Upper lobe of left lung (tissue), 4 donors: ENCODE data around the gene ITGA1.

Source experiments
- CTCF ChIP-seq, 6 experiments: fragments of 450-650 bp in 4 of 6; fragments of 200-600 bp in 2 of 6; sonication (generic) in 2 of 6; IDR thresholded peaks; one replicate each; pipeline ENCODE4 v1.5.1; 2016 to 2019; ENCODE audit warnings: antibody characterized with exemption in 6 of 6
- EP300 ChIP-seq, 4 donors: sonication (generic); formaldehyde crosslinking; IDR thresholded peaks; one replicate each; pipeline ENCODE4 v1.5.1; 2017; ENCODE audit warnings: antibody characterized with exemption in 4 of 4, control low read depth in 2 of 4
- POLR2AphosphoS5 ChIP-seq, 2 donors: sonication (generic); formaldehyde crosslinking; IDR thresholded peaks; one replicate each; pipeline ENCODE4 v1.5.1; 2017; ENCODE audit warnings: antibody characterized with exemption in 2 of 2

- no peak for TF ChIP-seq CTCF (IDR thresholded peaks at IDR 0.05)
- no peak for TF ChIP-seq POLR2AphosphoS5 (IDR thresholded peaks at IDR 0.05)
- TF ChIP-seq EP300 (IDR thresholded peaks at IDR 0.05): no peak
Measured at GRCh38 chr5:52804981-52805380, 17.3 kb downstream of the ITGA1 start.
